ENCODE data around the gene MKI67. TPM values are rescaled to one million over a fixed set of nuclear protein-coding genes. Genes with fewer than 3 reads are reported as not detected.
"Not testable (repeated sequence)": the region's sequence is repeated elsewhere in the genome, so short reads cannot be mapped to it uniquely, and the experiment has no call there.

MKI67 gene
- total and polyA plus RNA-seq, 2 donors (not counting 1 experiment from before 2014, with no cell fraction given), result 0.36 to 0.47 TPM

DNA sequence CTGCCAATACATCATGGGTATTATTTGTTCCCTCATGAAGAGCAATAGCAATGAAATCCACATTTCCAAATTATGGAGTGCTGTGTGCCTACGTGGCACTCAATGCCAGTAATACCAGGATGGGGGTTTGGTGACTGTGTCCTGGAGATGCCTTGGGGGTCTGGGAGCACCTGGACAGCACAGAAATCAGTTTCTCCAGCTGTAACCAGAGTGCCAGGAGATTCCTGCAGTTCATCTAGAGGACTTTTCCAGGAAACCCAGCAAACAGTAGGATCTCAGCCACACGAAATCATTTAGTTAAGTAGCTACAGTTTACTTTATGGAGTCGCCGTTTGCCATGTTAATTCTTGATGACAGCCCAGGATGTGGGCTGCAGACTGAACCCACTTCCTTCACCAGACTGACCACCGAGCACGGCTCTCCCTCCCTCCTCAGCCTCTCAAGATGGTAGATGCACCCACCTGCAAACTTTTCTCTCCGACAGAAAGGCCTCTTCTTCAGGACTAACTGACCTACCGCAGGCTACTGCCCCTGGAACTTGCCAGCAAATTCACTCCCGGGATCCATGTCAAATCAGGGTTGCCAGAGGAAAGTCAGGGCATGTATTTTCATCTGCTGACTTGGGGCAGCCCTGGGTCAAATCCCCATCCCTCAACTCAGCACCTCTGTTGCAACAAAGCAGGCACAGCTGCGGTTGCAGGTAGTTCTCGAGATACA lies 30.3 kb downstream of the MKI67 start:
- Histone ChIP-seq H3K4me2 (replicated peaks; ENCODE audit: low read depth, low read length, poor library complexity, severe bottlenecking) (peak overlapping the region; percentile 3), H3K27me3 (replicated peaks in 1 of 4; ENCODE audit: control extremely low read depth in 1 of 4, control insufficient read depth in 3 of 4, insufficient read depth in 4 of 4, low read length in 3 of 4) (no peaks in the 10 kb centered on the region), H3K4me3 (ENCODE audit: control extremely low read depth in 1 of 5, extremely low read depth in 1 of 5, insufficient read depth in 1 of 5, low read depth in 2 of 5, low read length in 4 of 5) (no peak overlapping the region), H3K9ac (ENCODE audit: low read length) (no peak overlapping the region), H2AFZ (ENCODE audit: insufficient read depth, low read depth, low read length, poor library complexity, severe bottlenecking) (peak overlapping the region; percentile 23), H3K9me3 (ENCODE audit: control extremely low read depth in 1 of 3, control insufficient read depth in 2 of 3, insufficient read depth in 1 of 3, low read length in 2 of 3) (no peaks in the 10 kb centered on the region), H3K36me3 (replicated peaks in 1 of 2; ENCODE audit: control extremely low read depth in 1 of 2, control insufficient read depth in 1 of 2, extremely low read depth in 1 of 2, insufficient read depth in 2 of 2, low read length in 1 of 2) (peaks cover 0 to 4% of the 10 kb centered on the region in 2 experiments), H3K4me1 (ENCODE audit: control insufficient read depth in 2 of 2, insufficient read depth in 2 of 2, low read length in 2 of 2) (no peaks in the 10 kb centered on the region), H3K79me2 (ENCODE audit: control insufficient read depth, insufficient read depth, low read length) (no peaks in the 10 kb centered on the region), H4K20me1 (ENCODE audit: control insufficient read depth, insufficient read depth, low read length, poor library complexity, severe bottlenecking) (no peaks in the 10 kb centered on the region), H3K27ac (ENCODE audit: low read length in 2 of 2) (no peak overlapping the region)
- DNase-seq (no peak), ATAC-seq (ENCODE audit: low read depth) (no peak)
- TF ChIP-seq, protein P1, sequence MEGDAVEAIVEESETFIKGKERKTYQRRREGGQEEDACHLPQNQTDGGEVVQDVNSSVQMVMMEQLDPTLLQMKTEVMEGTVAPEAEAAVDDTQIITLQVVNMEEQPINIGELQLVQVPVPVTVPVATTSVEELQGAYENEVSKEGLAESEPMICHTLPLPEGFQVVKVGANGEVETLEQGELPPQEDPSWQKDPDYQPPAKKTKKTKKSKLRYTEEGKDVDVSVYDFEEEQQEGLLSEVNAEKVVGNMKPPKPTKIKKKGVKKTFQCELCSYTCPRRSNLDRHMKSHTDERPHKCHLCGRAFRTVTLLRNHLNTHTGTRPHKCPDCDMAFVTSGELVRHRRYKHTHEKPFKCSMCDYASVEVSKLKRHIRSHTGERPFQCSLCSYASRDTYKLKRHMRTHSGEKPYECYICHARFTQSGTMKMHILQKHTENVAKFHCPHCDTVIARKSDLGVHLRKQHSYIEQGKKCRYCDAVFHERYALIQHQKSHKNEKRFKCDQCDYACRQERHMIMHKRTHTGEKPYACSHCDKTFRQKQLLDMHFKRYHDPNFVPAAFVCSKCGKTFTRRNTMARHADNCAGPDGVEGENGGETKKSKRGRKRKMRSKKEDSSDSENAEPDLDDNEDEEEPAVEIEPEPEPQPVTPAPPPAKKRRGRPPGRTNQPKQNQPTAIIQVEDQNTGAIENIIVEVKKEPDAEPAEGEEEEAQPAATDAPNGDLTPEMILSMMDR (IDR thresholded peaks at IDR 0.05), result no peak
- TF ChIP-seq EZH2 (IDR thresholded peaks at IDR 0.05; ENCODE audit: borderline replicate concordance, insufficient read depth, low read depth, low read length, poor library complexity, severe bottlenecking), result no peak
- ChIA-PET POLR2A (no interaction called here), CTCF (no interaction called here)
- WGBS (ENCODE audit: insufficient coverage), result 65% methylated on average over 10 of the region's 11 CpGs
- H3K4me3 Mint-ChIP-seq, result peak overlapping the region; percentile 37
- no peak overlapping the region for H3K27ac Mint-ChIP-seq
- peaks cover 12% of the 10 kb centered on the region for H3K4me1 Mint-ChIP-seq
- intact Hi-C loops (cut with micrococcal nuclease), result no loop called here
- H3K9me3 Mint-ChIP-seq (ENCODE audit: insufficient read depth), result no peaks in the 10 kb centered on the region
- no peaks in the 10 kb centered on the region for H3K27me3 Mint-ChIP-seq

DNA sequence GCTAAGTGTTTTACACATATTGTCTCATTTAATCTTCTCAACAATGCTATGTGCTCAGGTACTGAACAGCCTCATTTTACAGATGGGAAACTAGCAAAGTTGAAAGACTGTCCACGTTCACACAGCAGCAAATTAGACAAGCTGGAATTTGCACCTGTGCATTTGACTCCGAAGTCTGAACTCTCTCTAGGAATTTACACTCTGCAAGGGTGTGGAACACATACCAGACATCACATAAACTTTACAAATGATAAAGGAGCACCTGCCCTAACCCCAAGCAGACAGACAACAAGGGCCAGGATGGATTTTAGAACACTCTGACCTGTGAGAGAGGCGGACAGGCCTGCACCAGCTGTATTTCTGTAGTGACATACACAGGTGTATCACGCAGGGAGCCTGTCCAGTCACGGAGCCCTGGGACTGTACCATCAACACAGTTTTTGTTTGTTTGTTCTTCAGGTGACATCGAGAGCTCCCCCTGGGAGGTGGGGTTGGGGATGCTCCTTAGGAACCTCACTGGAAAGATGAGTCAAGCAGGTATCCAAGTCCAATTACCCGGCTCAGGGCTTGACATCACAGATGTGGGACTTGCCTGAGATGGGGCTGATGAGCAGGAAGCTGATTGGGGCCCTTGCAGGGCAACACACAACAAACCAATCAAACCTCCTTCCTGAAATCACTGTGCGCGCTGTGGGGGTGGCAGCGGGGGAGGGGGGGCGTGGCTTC lies 31.0 kb downstream of the MKI67 start:
- no peak for TF ChIP-seq EZH2 (IDR thresholded peaks at IDR 0.05; ENCODE audit: borderline replicate concordance, insufficient read depth, low read depth, low read length, poor library complexity, severe bottlenecking)
- TF ChIP-seq, protein P1 (IDR thresholded peaks at IDR 0.05), result no peak
- no peak overlapping the region for H3K4me3 ChIP-seq (ENCODE audit: control extremely low read depth in 1 of 5, extremely low read depth in 1 of 5, insufficient read depth in 1 of 5, low read depth in 2 of 5, low read length in 4 of 5)
- CTCF ChIA-PET, result no interaction called here
- peak overlapping the region; percentile 32 for H3K27ac Mint-ChIP-seq
- H3K27me3 Mint-ChIP-seq, result no peaks in the 10 kb centered on the region
- H3K9me3 ChIP-seq (ENCODE audit: control extremely low read depth in 1 of 3, control insufficient read depth in 2 of 3, insufficient read depth in 1 of 3, low read length in 2 of 3), result no peaks in the 10 kb centered on the region
- no peaks in the 10 kb centered on the region for H3K9me3 Mint-ChIP-seq (ENCODE audit: insufficient read depth)
- POLR2A ChIA-PET, result no interaction called here
- peak overlapping the region; percentile 37 for H3K4me3 Mint-ChIP-seq
- H3K4me1 ChIP-seq (ENCODE audit: control insufficient read depth in 2 of 2, insufficient read depth in 2 of 2, low read length in 2 of 2), result no peaks in the 10 kb centered on the region
- H3K36me3 ChIP-seq (replicated peaks in 1 of 2; ENCODE audit: control extremely low read depth in 1 of 2, control insufficient read depth in 1 of 2, extremely low read depth in 1 of 2, insufficient read depth in 2 of 2, low read length in 1 of 2), result peaks cover 0 to 4% of the 10 kb centered on the region in 2 experiments
- peak overlapping the region; percentile 24 for H2AFZ ChIP-seq (ENCODE audit: insufficient read depth, low read depth, low read length, poor library complexity, severe bottlenecking)
- DNase-seq (peak; percentile 18), ATAC-seq (ENCODE audit: low read depth) (peak; percentile 47)
- H4K20me1 ChIP-seq (ENCODE audit: control insufficient read depth, insufficient read depth, low read length, poor library complexity, severe bottlenecking), result no peaks in the 10 kb centered on the region
- intact Hi-C loops (cut with micrococcal nuclease), result no loop called here
- no peak overlapping the region for H3K27ac ChIP-seq (ENCODE audit: low read length in 2 of 2)
- no peaks in the 10 kb centered on the region for H3K79me2 ChIP-seq (ENCODE audit: control insufficient read depth, insufficient read depth, low read length)
- H3K27me3 ChIP-seq (replicated peaks in 1 of 4; ENCODE audit: control extremely low read depth in 1 of 4, control insufficient read depth in 3 of 4, insufficient read depth in 4 of 4, low read length in 3 of 4), result no peaks in the 10 kb centered on the region
- H3K4me1 Mint-ChIP-seq, result peaks cover 12% of the 10 kb centered on the region
- H3K9ac ChIP-seq (ENCODE audit: low read length), result no peak overlapping the region
- H3K4me2 ChIP-seq (replicated peaks; ENCODE audit: low read depth, low read length, poor library complexity, severe bottlenecking), result peak overlapping the region; percentile 3
- WGBS (ENCODE audit: insufficient coverage), result 91% methylated on average over 4 of the region's 11 CpGs

DNA sequence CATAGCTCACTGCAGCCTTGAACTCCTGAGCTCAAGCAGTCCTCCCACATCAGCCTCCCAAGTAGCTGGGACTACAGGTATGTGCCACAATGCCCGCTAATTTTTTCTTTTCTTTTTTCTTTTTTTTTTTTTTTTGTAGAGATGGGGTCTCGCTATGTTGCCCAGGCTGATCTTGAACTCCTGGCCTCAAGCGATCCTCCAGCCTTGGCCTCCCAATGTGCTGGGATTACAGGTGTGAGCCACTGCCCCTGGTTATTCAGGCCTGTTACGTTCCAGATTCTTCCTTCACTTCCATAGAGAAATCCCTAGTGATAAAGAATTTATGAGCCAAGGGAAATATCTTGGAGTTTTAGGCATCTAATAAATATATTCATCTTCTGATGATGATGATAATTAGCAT lies 31.6 kb downstream of the MKI67 start:
- H3K27me3 Mint-ChIP-seq, result not testable (repeated sequence)

More for the DNA sequence above, 31.6 kb downstream of the MKI67 start:
- H4K20me1 ChIP-seq (ENCODE audit: control insufficient read depth, insufficient read depth, low read length, poor library complexity, severe bottlenecking); POLR2A ChIA-PET; DNase-seq; H3K4me3 Mint-ChIP-seq; H3K4me2 ChIP-seq (replicated peaks; ENCODE audit: low read depth, low read length, poor library complexity, severe bottlenecking); H3K79me2 ChIP-seq (ENCODE audit: control insufficient read depth, insufficient read depth, low read length); H3K4me3 ChIP-seq (ENCODE audit: control extremely low read depth in 1 of 5, extremely low read depth in 1 of 5, insufficient read depth in 1 of 5, low read depth in 2 of 5, low read length in 4 of 5); ATAC-seq (ENCODE audit: low read depth); H3K27me3 ChIP-seq (replicated peaks in 1 of 4; ENCODE audit: control extremely low read depth in 1 of 4, control insufficient read depth in 3 of 4, insufficient read depth in 4 of 4, low read length in 3 of 4); H3K4me1 ChIP-seq (ENCODE audit: control insufficient read depth in 2 of 2, insufficient read depth in 2 of 2, low read length in 2 of 2); intact Hi-C loops (cut with micrococcal nuclease); H3K9me3 ChIP-seq (ENCODE audit: control extremely low read depth in 1 of 3, control insufficient read depth in 2 of 3, insufficient read depth in 1 of 3, low read length in 2 of 3); H3K36me3 ChIP-seq (replicated peaks in 1 of 2; ENCODE audit: control extremely low read depth in 1 of 2, control insufficient read depth in 1 of 2, extremely low read depth in 1 of 2, insufficient read depth in 2 of 2, low read length in 1 of 2); H3K27ac Mint-ChIP-seq; H3K9me3 Mint-ChIP-seq (ENCODE audit: insufficient read depth); CTCF ChIA-PET; H3K9ac ChIP-seq (ENCODE audit: low read length); H3K27ac ChIP-seq (ENCODE audit: low read length in 2 of 2): not testable (repeated sequence)
- peaks cover 12% of the 10 kb centered on the region for H3K4me1 Mint-ChIP-seq
- WGBS (ENCODE audit: insufficient coverage), result no CpG with 5 or more reads among the region's 4 CpGs
- H2AFZ ChIP-seq (ENCODE audit: insufficient read depth, low read depth, low read length, poor library complexity, severe bottlenecking), result peak overlapping the region; percentile 24

Measured in B cell (primary cell).